Adrenal gland (tissue), 5 donors: ENCODE results near the gene ENAH.
"Not testable (repeated sequence)": the region's sequence is repeated elsewhere in the genome, so short reads cannot be mapped to it uniquely, and the experiment has no call there.

ENCODE experiments used
- CTCF ChIP-seq, 6 experiments: fragments of 450-650 bp in 4 of 6; fragments of 200-600 bp in 2 of 6; sonication (generic) in 1 of 6; IDR thresholded peaks; 1 replicate in 5 of 6; 2 replicates in 1 of 6; pipeline versions ENCODE4 v1.5.1 to v1.8.0; 2016 to 2021; ENCODE audit warnings: antibody characterized with exemption in 6 of 6, mild to moderate bottlenecking in 2 of 6, moderate library complexity in 1 of 6
- POLR2A ChIP-seq, 2 donors: fragments of 450-650 bp; IDR thresholded peaks; one replicate each; pipeline ENCODE4 v1.6.1; 2017; ENCODE audit warnings: antibody characterized with exemption in 2 of 2, mild to moderate bottlenecking in 2 of 2, moderate library complexity in 1 of 2
- donor health status: DM: no; HTN: no; CAD: no.

DNA sequence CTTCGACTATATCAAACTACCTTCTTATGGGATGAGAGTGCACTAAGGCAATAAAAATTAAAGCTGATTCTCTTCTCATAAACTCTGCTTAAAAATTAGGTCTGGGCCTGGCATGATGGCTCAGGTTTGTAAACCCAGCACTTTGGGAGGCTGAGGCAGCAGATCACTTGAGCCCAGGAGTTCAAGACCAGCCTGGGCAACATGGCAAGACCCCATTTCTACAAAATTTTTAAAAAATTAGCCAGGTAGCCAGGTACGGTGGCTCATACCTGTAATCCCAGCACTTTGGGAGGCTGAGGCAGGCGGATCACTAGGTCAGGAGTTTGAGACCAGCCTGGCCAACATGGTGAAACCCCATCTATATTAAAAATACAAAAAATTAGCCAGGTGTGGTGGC, 3.3 kb upstream of the ENAH start:
- not testable (repeated sequence) for TF ChIP-seq POLR2A, CTCF (IDR thresholded peaks at IDR 0.05)
